Colonic mucosa (tissue), 4 donors: ENCODE results near the gene NDUFA8. TPM values are rescaled to one million over a fixed set of nuclear protein-coding genes. Genes with fewer than 3 reads are reported as not detected.

Experiments used
- DNase-seq: peaks from one replicate; pipeline ENCODE4 v3.0.0-alpha.2; 2020
- H3K27ac ChIP-seq: fragments of 200-600 bp; one replicate; pipeline ENCODE4 v1.8.0; 2021
- H3K27me3 ChIP-seq: fragments of 200-600 bp; one replicate; pipeline ENCODE4 v1.8.0; 2021
- H3K36me3 ChIP-seq: fragments of 200-600 bp; one replicate; pipeline ENCODE4 v1.8.0; 2021
- H3K4me1 ChIP-seq: fragments of 200-600 bp; one replicate; pipeline ENCODE4 v1.8.0; 2021; ENCODE audit warnings: mild to moderate bottlenecking
- H3K4me3 ChIP-seq: fragments of 200-600 bp; one replicate; pipeline ENCODE4 v1.8.0; 2021
- H3K9ac ChIP-seq, 2 donors: one replicate each; pipeline ENCODE4 v1.7.0; 2013; ENCODE audit warnings: control low read depth in 2 of 2, low read depth in 2 of 2, low read length in 2 of 2
- H3K9me3 ChIP-seq: fragments of 200-600 bp; one replicate; pipeline ENCODE4 v1.8.0; 2021
- CTCF ChIP-seq: fragments of 200-600 bp; IDR thresholded peaks from one replicate; pipeline ENCODE4 v1.8.0; 2022; ENCODE audit warnings: antibody characterized with exemption, mild to moderate bottlenecking
- intact Hi-C: fragments of 100-400 bp; cut with DNase I; formaldehyde crosslinking; loops from one replicate; pipeline ENCODE4 v1.14.1; 2022
- total RNA-seq, 2 donors: library from RNA; stranded (reverse); fragmentation: NEBNext Ultra II Directional in 1 of 2; extraction: Animal tissue kit (Norgen Biotek cat#: 25700) in 1 of 2; gene quantifications; one replicate each; pipeline ENCODE4 v1.2.1, GENCODE V29; 2021
- donor health status: healthy.
- donor health status: DM: no; HTN: no; CAD: no.
- donor health status: DM: no; HTN: no; CAD: no.

The NDUFA8 gene
- total RNA-seq, 2 donors from 2014 or later: 77.4 to 103 TPM

DNA sequence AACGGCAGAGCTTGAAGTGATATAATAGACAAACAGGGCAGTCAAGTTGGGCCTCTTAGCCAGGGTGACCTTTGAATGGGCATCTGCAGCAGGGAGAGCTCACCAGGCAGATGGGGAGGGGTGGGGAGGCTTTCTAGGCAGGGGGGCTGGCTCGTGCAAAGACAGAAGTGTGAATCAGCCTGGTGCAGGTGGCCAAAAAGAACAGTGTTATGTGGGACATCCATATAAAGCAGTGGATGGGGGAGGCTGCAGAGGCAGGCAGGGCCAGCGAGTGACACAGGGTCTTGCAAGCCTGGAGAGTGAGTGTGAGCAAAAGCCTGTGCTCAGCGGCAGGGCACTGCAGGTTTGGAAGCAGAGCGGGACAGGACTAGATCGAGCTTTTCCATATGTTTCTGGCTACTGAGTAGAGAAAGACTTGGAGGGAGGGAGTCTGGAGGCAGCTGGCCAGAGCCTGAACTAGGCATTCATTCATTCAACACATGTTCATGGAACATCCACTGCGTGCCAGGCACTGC lies 52.2 kb downstream of the NDUFA8 start:
- intact Hi-C loops: no loop called here
- H3K27me3 ChIP-seq: no peaks in the 10 kb centered on the region
- no peaks in the 10 kb centered on the region for H3K9me3 ChIP-seq
- H3K9ac ChIP-seq: no peak overlapping the region
- H3K27ac ChIP-seq: no peak overlapping the region
- H3K4me3 ChIP-seq: no peak overlapping the region
- no peak for DNase-seq
- no peaks in the 10 kb centered on the region for H3K36me3 ChIP-seq
- no peak for TF ChIP-seq CTCF
- H3K4me1 ChIP-seq: no peaks in the 10 kb centered on the region

DNA sequence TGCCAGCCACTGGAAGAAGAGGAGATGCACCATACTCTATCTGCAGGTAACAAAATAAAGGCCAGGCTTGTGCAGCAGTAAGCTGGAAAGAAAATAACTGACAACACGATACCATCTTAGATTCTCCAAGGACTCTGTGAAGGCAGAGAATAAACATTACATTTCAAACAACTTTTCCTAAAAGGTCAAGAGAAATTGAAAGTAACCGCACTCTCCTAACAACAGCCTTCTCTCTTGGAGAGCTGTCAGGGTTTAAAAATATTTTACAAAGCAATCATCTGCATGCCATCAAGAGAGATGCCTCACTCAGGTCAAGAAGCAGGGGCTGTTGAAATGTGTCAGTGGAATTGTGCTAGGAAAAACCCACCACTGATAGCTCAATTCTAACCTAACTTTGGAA lies 53.0 kb downstream of the NDUFA8 start:
- H3K27ac ChIP-seq: no peak overlapping the region
- no peaks in the 10 kb centered on the region for H3K27me3 ChIP-seq
- H3K36me3 ChIP-seq: no peaks in the 10 kb centered on the region
- intact Hi-C loops: no loop called here
- H3K9me3 ChIP-seq: no peaks in the 10 kb centered on the region
- DNase-seq: no peak
- no peak overlapping the region for H3K4me3 ChIP-seq
- no peak for TF ChIP-seq CTCF
- no peak overlapping the region for H3K9ac ChIP-seq
- no peaks in the 10 kb centered on the region for H3K4me1 ChIP-seq

DNA sequence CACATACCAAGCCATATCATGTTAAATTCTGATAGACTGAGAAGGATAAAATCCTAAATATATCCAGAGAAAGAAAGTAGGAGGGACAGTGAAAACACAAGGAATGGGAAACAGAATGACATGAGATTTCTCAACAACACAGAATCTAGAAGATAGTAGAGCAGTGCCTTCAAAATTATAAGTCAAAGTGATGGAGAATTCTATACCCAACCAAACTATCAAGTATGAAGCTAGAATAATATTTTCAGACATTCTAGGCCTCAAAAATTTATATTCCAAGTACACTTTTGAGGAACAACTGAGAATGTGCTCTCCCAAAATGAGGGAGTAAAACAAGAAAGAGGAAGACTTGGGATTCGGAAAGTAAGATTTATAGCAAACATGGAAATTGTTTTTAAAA lies 55.6 kb downstream of the NDUFA8 start:
- TF ChIP-seq CTCF: no peak
- no peak for DNase-seq
- Histone ChIP-seq H3K27me3 (no peaks in the 10 kb centered on the region), H3K27ac (no peak overlapping the region), H3K4me1 (no peaks in the 10 kb centered on the region), H3K9ac (no peak overlapping the region), H3K9me3 (no peaks in the 10 kb centered on the region), H3K36me3 (no peaks in the 10 kb centered on the region), H3K4me3 (no peak overlapping the region)
- intact Hi-C loops: loop anchor here (2.0 kb wide), 1 partner anchor 19 kb away; no protein-coding TSS in a partner anchor

DNA sequence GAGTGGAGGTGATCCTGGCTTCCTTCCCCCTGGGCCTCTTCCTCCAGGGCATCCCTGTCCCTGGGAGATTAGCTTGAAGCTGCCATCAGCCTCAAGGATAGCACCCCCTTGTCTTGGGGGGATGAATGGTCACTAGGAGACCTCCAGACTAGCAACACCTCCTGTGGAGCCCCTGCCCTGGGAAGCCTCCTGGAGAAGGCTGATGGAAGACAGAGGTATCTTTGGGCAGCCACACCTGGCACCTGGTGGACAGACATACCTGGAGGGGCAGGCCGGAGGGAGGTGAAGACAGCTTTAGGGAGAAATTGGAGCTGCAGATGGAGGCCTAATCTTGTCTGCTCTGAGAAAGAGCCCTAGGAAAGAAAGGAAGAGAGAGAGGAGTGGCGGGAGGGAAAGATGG lies 57.4 kb downstream of the NDUFA8 start:
- TF ChIP-seq CTCF: no peak
- H3K4me3 ChIP-seq: no peak overlapping the region
- H3K9ac ChIP-seq: no peak overlapping the region
- no peak for DNase-seq
- H3K9me3 ChIP-seq: no peaks in the 10 kb centered on the region
- H3K36me3 ChIP-seq: no peaks in the 10 kb centered on the region
- H3K4me1 ChIP-seq: no peaks in the 10 kb centered on the region
- no peaks in the 10 kb centered on the region for H3K27me3 ChIP-seq
- intact Hi-C loops: loop anchor here (2.0 kb wide), 1 partner anchor 21 kb away; no protein-coding TSS in a partner anchor
- H3K27ac ChIP-seq: no peak overlapping the region

- H3K4me3 ChIP-seq: no peak overlapping the region
- H3K36me3 ChIP-seq: no peaks in the 10 kb centered on the region
- intact Hi-C loops: no loop called here
These were observed 58.8 kb downstream of the NDUFA8 start for GRCh38 chr9:122100756-122101155.

More at GRCh38 chr9:122100756-122101155, 58.8 kb downstream of the NDUFA8 start:
- no peaks in the 10 kb centered on the region for H3K9me3 ChIP-seq
- no peak for DNase-seq
- H3K9ac ChIP-seq: no peak overlapping the region
- no peak for TF ChIP-seq CTCF
- no peaks in the 10 kb centered on the region for H3K27me3 ChIP-seq
- no peaks in the 10 kb centered on the region for H3K4me1 ChIP-seq
- H3K27ac ChIP-seq: no peak overlapping the region
